ENCODE data around the gene SLC28A1.

The SLC28A1 gene

GRCh38 chr15:84883916-84884781, at the start of gene SLC28A1:
SLC28A1 (plus strand) TSS chr15:84884662; CDS start chr15:84887761, 3,099 bp downstream.
- no peak within 1 kb of the TSS for H3K27ac ChIP-seq

DNA sequence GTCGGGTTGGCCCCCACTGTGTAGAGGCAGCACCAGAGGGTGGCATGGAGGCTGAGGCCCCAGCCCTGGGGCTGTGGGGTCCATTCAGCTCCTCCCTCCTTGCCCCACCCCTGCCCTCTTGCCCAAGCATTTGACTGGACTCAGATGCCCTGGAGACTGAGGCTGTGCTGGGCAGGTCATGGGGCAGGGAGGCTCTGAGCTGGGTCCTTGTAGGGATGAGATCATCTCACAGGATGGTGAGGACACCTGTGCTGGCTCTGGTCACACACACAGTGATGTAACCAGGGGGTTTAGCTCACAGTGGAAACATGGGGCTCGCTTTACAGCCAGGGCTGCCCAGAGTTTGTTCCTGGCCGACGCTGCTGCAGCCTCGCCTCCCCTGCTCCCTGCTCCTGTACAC, 49.5 kb upstream of the SLC28A1 start:
- TF ChIP-seq FOXP2 (optimal IDR thresholded peaks at IDR 0.05; ENCODE audit: control extremely low read depth, extremely low read length, insufficient read depth), result no peak
- no peak for TF ChIP-seq EZH2 (IDR thresholded peaks at IDR 0.05)
- TF ChIP-seq POLR2AphosphoS5 (IDR thresholded peaks at IDR 0.05; ENCODE audit: borderline replicate concordance, low read depth, low read length), result no peak
- DNase-seq (ENCODE audit: low read depth, low spot score), result no peak
- no peak overlapping the region for H3K4me3 ChIP-seq
- no peak overlapping the region for H3K9ac ChIP-seq (ENCODE audit: insufficient read length)
- no peak overlapping the region for H3K27ac ChIP-seq
- no peaks in the 10 kb centered on the region for H3K36me3 ChIP-seq (ENCODE audit: insufficient read depth, low read length)
- H3K9me3 ChIP-seq (ENCODE audit: low read depth, low read length), result no peaks in the 10 kb centered on the region

More at GRCh38 chr15:84883916-84884781, at the start of gene SLC28A1:
- Histone ChIP-seq H3K9me3 (ENCODE audit: low read depth, low read length) (no peaks in the 10 kb centered on the region), H3K4me3 (no peak within 1 kb of the TSS), H3K36me3 (ENCODE audit: insufficient read depth, low read length) (no peaks in the 10 kb centered on the region), H3K9ac (ENCODE audit: insufficient read length) (no peak within 1 kb of the TSS)
- no peak for DNase-seq (ENCODE audit: low read depth, low spot score)
- TF ChIP-seq POLR2AphosphoS5 (IDR thresholded peaks at IDR 0.05; ENCODE audit: borderline replicate concordance, low read depth, low read length) (no peak), EZH2 (IDR thresholded peaks at IDR 0.05) (no peak), FOXP2 (optimal IDR thresholded peaks at IDR 0.05; ENCODE audit: control extremely low read depth, extremely low read length, insufficient read depth) (no peak)

DNA sequence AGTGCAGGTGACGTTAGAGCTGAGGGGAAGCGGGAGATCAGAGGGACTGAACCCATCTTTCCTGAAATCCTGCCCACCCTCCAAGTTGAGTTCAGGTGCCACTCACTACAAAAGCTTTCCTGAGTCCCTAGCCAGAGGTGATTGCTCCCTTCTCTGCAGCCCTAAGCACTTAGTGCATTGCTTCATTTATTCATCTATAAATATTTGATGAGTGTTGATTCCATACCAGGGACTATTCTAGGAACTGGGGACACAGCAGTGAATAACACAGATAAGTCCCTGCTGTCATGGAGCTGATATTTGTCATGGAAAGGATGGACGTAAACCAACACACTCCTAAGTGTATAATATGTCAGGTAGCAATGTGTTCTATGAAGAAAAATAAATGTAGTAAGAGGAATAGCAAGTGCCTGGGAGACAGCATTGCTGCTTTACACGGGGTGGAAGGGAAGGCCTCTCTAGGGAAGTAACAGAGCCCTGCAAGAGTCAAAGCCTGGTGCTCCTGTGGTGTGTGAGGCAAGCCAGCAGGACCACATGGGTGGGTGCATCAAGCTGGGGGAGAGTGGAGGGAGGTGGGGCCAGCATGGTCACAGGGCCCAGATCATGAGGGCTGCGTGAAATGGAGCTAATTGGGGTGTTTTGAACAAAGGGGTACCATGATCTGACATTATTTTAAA, 48.7 kb upstream of the SLC28A1 start:
- no peak for DNase-seq (ENCODE audit: low read depth, low spot score)
- no peak overlapping the region for H3K27ac ChIP-seq

GRCh38 chr15:84836844-84837243, 47.6 kb upstream of the SLC28A1 start:
- Histone ChIP-seq H3K9me3 (ENCODE audit: low read depth, low read length) (no peaks in the 10 kb centered on the region), H3K27ac (no peak overlapping the region), H3K4me3 (no peak overlapping the region), H3K9ac (ENCODE audit: insufficient read length) (no peak overlapping the region), H3K36me3 (ENCODE audit: insufficient read depth, low read length) (no peaks in the 10 kb centered on the region)
- no peak for DNase-seq (ENCODE audit: low read depth, low spot score)
- no peak for TF ChIP-seq FOXP2 (optimal IDR thresholded peaks at IDR 0.05; ENCODE audit: control extremely low read depth, extremely low read length, insufficient read depth)
- TF ChIP-seq POLR2AphosphoS5 (IDR thresholded peaks at IDR 0.05; ENCODE audit: borderline replicate concordance, low read depth, low read length), result no peak
- no peak for TF ChIP-seq EZH2 (IDR thresholded peaks at IDR 0.05)

More for the DNA sequence above, 48.7 kb upstream of the SLC28A1 start:
- Histone ChIP-seq H3K9ac (ENCODE audit: insufficient read length) (no peak overlapping the region), H3K9me3 (ENCODE audit: low read depth, low read length) (no peaks in the 10 kb centered on the region), H3K36me3 (ENCODE audit: insufficient read depth, low read length) (no peaks in the 10 kb centered on the region), H3K4me3 (no peak overlapping the region)
- TF ChIP-seq EZH2 (IDR thresholded peaks at IDR 0.05) (no peak), FOXP2 (optimal IDR thresholded peaks at IDR 0.05; ENCODE audit: control extremely low read depth, extremely low read length, insufficient read depth) (no peak), POLR2AphosphoS5 (IDR thresholded peaks at IDR 0.05; ENCODE audit: borderline replicate concordance, low read depth, low read length) (no peak)

- Histone ChIP-seq H3K27ac (no peak overlapping the region), H3K9me3 (ENCODE audit: low read depth, low read length) (no peaks in the 10 kb centered on the region), H3K9ac (ENCODE audit: insufficient read length) (no peak overlapping the region), H3K4me3 (no peak overlapping the region), H3K36me3 (ENCODE audit: insufficient read depth, low read length) (no peaks in the 10 kb centered on the region)
- no peak for DNase-seq (ENCODE audit: low read depth, low spot score)
- TF ChIP-seq POLR2AphosphoS5 (IDR thresholded peaks at IDR 0.05; ENCODE audit: borderline replicate concordance, low read depth, low read length) (no peak), EZH2 (IDR thresholded peaks at IDR 0.05) (no peak), FOXP2 (optimal IDR thresholded peaks at IDR 0.05; ENCODE audit: control extremely low read depth, extremely low read length, insufficient read depth) (no peak)
Measured at GRCh38 chr15:84839714-84840113, 44.7 kb upstream of the SLC28A1 start.

DNA sequence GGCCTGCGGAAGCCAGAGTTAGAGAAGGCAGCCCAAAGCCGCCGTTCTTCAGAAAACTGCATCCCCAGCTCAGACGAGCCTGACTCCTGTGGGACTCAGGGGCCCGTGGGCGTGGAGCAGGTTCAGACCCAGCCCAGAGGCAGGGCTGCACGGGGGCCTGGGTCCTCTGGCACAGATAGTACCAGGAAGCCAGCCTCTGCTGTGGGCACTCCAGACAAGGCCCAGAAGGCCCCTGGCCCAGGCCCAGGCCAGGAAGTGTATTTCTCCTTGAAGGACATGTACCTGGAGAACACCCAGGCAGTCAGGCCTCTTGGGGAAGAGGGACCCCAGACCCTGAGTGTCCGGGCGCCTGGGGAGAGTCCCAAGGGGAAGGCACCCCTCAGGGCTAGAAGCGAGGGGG, 44.2 kb upstream of the SLC28A1 start:
- TF ChIP-seq FOXP2 (optimal IDR thresholded peaks at IDR 0.05; ENCODE audit: control extremely low read depth, extremely low read length, insufficient read depth), result no peak
- H3K27ac ChIP-seq, result no peak overlapping the region
- no peak overlapping the region for H3K4me3 ChIP-seq
- no peak for DNase-seq (ENCODE audit: low read depth, low spot score)
- no peaks in the 10 kb centered on the region for H3K36me3 ChIP-seq (ENCODE audit: insufficient read depth, low read length)
- no peaks in the 10 kb centered on the region for H3K9me3 ChIP-seq (ENCODE audit: low read depth, low read length)
- no peak overlapping the region for H3K9ac ChIP-seq (ENCODE audit: insufficient read length)

GRCh38 chr15:84840741-84841429, 43.6 kb upstream of the SLC28A1 start:
- H3K4me3 ChIP-seq, result no peak overlapping the region

GRCh38 chr15:84842781-84843180, 41.7 kb upstream of the SLC28A1 start:
- Histone ChIP-seq H3K27ac (no peak overlapping the region), H3K4me3 (no peak overlapping the region)
- no peak for DNase-seq (ENCODE audit: low read depth, low spot score)

More at GRCh38 chr15:84840741-84841429, 43.6 kb upstream of the SLC28A1 start:
- Histone ChIP-seq H3K27ac (no peak overlapping the region), H3K9me3 (ENCODE audit: low read depth, low read length) (no peaks in the 10 kb centered on the region), H3K9ac (ENCODE audit: insufficient read length) (no peak overlapping the region), H3K36me3 (ENCODE audit: insufficient read depth, low read length) (no peaks in the 10 kb centered on the region)
- no peak for DNase-seq (ENCODE audit: low read depth, low spot score)
- TF ChIP-seq EZH2 (IDR thresholded peaks at IDR 0.05) (no peak), POLR2AphosphoS5 (IDR thresholded peaks at IDR 0.05; ENCODE audit: borderline replicate concordance, low read depth, low read length) (no peak), FOXP2 (optimal IDR thresholded peaks at IDR 0.05; ENCODE audit: control extremely low read depth, extremely low read length, insufficient read depth) (no peak)

More at GRCh38 chr15:84842781-84843180, 41.7 kb upstream of the SLC28A1 start:
- TF ChIP-seq POLR2AphosphoS5 (IDR thresholded peaks at IDR 0.05; ENCODE audit: borderline replicate concordance, low read depth, low read length) (no peak), EZH2 (IDR thresholded peaks at IDR 0.05) (no peak)
- no peaks in the 10 kb centered on the region for H3K36me3 ChIP-seq (ENCODE audit: insufficient read depth, low read length)
- 0 out of 2 replicates have a peak, but pooled peaks cover 4% of the 10 kb centered on the region for H3K9me3 ChIP-seq (ENCODE audit: low read depth, low read length)
- no peak overlapping the region for H3K9ac ChIP-seq (ENCODE audit: insufficient read length)

Data from SK-N-MC (cell line).